Inferior parietal cortex (tissue), 1 donor: ENCODE measurements around the gene WDR11.
A peak's percentile ranks its signal among the peaks of the same experiment; 100 is the strongest.

ENCODE experiments used
- DNase-seq: peaks from one replicate; pipeline ENCODE4 v3.0.0-alpha.2; 2016; ENCODE audit errors: extremely low spot score

The WDR11 gene

GRCh38 chr10:120850911-120851865, at the start of gene WDR11:
TSS of gene WDR11 (plus strand) at chr10:120851362. CDS start at chr10:120851421, 59 bp downstream.
- peak; percentile 92 for DNase-seq

GRCh38 chr10:120802935-120803334, 48.2 kb upstream of the WDR11 start:
- DNase-seq: no peak

GRCh38 chr10:120803972-120804371, 47.2 kb upstream of the WDR11 start:
- DNase-seq: no peak

GRCh38 chr10:120805014-120805812, 45.9 kb upstream of the WDR11 start:
- no peak for DNase-seq

GRCh38 chr10:120806081-120806480, 45.1 kb upstream of the WDR11 start:
- DNase-seq: no peak

GRCh38 chr10:120810298-120810697, 40.9 kb upstream of the WDR11 start:
- DNase-seq: no peak

GRCh38 chr10:120813085-120813484, 38.1 kb upstream of the WDR11 start:
- no peak for DNase-seq

- no peak for DNase-seq
Measured at GRCh38 chr10:120818301-120818700, 32.9 kb upstream of the WDR11 start.

- no peak for DNase-seq
Measured at GRCh38 chr10:120819366-120819765, 31.8 kb upstream of the WDR11 start.

GRCh38 chr10:120823266-120823665, 27.9 kb upstream of the WDR11 start:
- no peak for DNase-seq

- DNase-seq: peak; percentile 24
Measured at GRCh38 chr10:120824881-120825309, 26.3 kb upstream of the WDR11 start.

GRCh38 chr10:120825878-120826769, 25.0 kb upstream of the WDR11 start:
- no peak for DNase-seq

GRCh38 chr10:120827251-120827875, 23.8 kb upstream of the WDR11 start:
- no peak for DNase-seq

GRCh38 chr10:120828763-120829319, 22.3 kb upstream of the WDR11 start:
- DNase-seq: no peak

GRCh38 chr10:120832106-120832505, 19.1 kb upstream of the WDR11 start:
- DNase-seq: no peak

GRCh38 chr10:120833222-120833928, 17.8 kb upstream of the WDR11 start:
- DNase-seq: no peak

GRCh38 chr10:120835603-120836002, 15.6 kb upstream of the WDR11 start:
- no peak for DNase-seq

- no peak for DNase-seq
Measured at GRCh38 chr10:120838941-120839340, 12.2 kb upstream of the WDR11 start.

- DNase-seq: no peak
Measured at GRCh38 chr10:120841522-120842189, 9.5 kb upstream of the WDR11 start.

GRCh38 chr10:120854388-120854787, 3.2 kb downstream of the WDR11 start:
- no peak for DNase-seq
